ENCODE data around the gene TXLNB. TPM values are rescaled to one million over a fixed set of nuclear protein-coding genes. Genes with fewer than 3 reads are reported as not detected.

Gene TXLNB
- total RNA-seq, 1 experiment from 2014 or later, result 0.15 TPM

DNA sequence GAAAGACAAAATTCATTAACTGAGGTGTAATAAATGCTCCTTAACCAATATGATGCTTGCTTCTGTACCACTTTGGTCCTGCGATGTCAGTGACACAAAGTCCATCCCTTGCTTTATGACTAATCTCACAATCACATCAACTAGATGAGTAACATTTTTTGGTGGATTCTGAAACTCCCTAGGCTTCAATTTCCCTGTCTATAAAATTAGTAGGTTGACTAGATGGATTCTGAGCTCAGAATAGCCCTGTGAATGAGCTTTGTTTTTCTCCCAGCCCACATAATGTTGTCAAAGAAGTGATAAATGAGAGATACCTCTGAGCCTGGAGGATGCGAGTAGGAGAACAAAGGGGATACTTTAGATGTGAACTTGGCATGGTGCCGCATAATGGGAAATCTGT lies 9.1 kb downstream of the TXLNB start:
- CTCF ChIA-PET, result no interaction called here
- no peak for ATAC-seq
- no peaks in the 10 kb centered on the region for H3K27me3 Mint-ChIP-seq (ENCODE audit: low read depth)

More for the DNA sequence above, 9.1 kb downstream of the TXLNB start:
- H3K4me3 Mint-ChIP-seq, result no peak overlapping the region
- POLR2A ChIA-PET, result interaction anchor here (0.7 kb wide), 1 partner anchor 1087 kb away, joined by 3 read pairs; no protein-coding TSS in a partner anchor
- TF ChIP-seq ZNF423 (CRISPR knock-in tag; IDR thresholded peaks at IDR 0.05) (no peak), ESRRA (CRISPR knock-in tag; IDR thresholded peaks at IDR 0.05; ENCODE audit: borderline replicate concordance) (no peak), TP53 (CRISPR knock-in tag; IDR thresholded peaks at IDR 0.05) (no peak), SMAD3 (CRISPR knock-in tag; IDR thresholded peaks at IDR 0.05; ENCODE audit: borderline replicate concordance) (no peak), NFE2L1 (CRISPR knock-in tag; IDR thresholded peaks at IDR 0.05) (no peak), RELA (CRISPR knock-in tag; IDR thresholded peaks at IDR 0.05; ENCODE audit: borderline replicate concordance) (no peak), CBFB (CRISPR knock-in tag; IDR thresholded peaks at IDR 0.05; ENCODE audit: low read depth) (no peak), ZNF232 (CRISPR knock-in tag; IDR thresholded peaks at IDR 0.05) (no peak), NFYB (CRISPR knock-in tag; conservative IDR thresholded peaks at IDR 0.05; ENCODE audit: low read depth) (no peak), ZNF263 (CRISPR knock-in tag; IDR thresholded peaks at IDR 0.05; ENCODE audit: low read depth) (no peak)
- TF ChIP-seq, protein P1, sequence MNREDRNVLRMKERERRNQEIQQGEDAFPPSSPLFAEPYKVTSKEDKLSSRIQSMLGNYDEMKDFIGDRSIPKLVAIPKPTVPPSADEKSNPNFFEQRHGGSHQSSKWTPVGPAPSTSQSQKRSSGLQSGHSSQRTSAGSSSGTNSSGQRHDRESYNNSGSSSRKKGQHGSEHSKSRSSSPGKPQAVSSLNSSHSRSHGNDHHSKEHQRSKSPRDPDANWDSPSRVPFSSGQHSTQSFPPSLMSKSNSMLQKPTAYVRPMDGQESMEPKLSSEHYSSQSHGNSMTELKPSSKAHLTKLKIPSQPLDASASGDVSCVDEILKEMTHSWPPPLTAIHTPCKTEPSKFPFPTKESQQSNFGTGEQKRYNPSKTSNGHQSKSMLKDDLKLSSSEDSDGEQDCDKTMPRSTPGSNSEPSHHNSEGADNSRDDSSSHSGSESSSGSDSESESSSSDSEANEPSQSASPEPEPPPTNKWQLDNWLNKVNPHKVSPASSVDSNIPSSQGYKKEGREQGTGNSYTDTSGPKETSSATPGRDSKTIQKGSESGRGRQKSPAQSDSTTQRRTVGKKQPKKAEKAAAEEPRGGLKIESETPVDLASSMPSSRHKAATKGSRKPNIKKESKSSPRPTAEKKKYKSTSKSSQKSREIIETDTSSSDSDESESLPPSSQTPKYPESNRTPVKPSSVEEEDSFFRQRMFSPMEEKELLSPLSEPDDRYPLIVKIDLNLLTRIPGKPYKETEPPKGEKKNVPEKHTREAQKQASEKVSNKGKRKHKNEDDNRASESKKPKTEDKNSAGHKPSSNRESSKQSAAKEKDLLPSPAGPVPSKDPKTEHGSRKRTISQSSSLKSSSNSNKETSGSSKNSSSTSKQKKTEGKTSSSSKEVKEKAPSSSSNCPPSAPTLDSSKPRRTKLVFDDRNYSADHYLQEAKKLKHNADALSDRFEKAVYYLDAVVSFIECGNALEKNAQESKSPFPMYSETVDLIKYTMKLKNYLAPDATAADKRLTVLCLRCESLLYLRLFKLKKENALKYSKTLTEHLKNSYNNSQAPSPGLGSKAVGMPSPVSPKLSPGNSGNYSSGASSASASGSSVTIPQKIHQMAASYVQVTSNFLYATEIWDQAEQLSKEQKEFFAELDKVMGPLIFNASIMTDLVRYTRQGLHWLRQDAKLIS (CRISPR knock-in tag; IDR thresholded peaks at IDR 0.05; ENCODE audit: borderline replicate concordance), result no peak
- TF ChIP-seq, protein P2, sequence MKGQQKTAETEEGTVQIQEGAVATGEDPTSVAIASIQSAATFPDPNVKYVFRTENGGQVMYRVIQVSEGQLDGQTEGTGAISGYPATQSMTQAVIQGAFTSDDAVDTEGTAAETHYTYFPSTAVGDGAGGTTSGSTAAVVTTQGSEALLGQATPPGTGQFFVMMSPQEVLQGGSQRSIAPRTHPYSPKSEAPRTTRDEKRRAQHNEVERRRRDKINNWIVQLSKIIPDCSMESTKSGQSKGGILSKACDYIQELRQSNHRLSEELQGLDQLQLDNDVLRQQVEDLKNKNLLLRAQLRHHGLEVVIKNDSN (CRISPR knock-in tag; IDR thresholded peaks at IDR 0.05), result no peak
- TF ChIP-seq, protein P3, sequence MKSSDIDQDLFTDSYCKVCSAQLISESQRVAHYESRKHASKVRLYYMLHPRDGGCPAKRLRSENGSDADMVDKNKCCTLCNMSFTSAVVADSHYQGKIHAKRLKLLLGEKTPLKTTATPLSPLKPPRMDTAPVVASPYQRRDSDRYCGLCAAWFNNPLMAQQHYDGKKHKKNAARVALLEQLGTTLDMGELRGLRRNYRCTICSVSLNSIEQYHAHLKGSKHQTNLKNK (CRISPR knock-in tag; IDR thresholded peaks at IDR 0.05), result no peak
- TF ChIP-seq, protein P4, sequence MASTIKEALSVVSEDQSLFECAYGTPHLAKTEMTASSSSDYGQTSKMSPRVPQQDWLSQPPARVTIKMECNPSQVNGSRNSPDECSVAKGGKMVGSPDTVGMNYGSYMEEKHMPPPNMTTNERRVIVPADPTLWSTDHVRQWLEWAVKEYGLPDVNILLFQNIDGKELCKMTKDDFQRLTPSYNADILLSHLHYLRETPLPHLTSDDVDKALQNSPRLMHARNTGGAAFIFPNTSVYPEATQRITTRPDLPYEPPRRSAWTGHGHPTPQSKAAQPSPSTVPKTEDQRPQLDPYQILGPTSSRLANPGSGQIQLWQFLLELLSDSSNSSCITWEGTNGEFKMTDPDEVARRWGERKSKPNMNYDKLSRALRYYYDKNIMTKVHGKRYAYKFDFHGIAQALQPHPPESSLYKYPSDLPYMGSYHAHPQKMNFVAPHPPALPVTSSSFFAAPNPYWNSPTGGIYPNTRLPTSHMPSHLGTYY (CRISPR knock-in tag; IDR thresholded peaks at IDR 0.05), result no peak
- TF ChIP-seq, protein P5, sequence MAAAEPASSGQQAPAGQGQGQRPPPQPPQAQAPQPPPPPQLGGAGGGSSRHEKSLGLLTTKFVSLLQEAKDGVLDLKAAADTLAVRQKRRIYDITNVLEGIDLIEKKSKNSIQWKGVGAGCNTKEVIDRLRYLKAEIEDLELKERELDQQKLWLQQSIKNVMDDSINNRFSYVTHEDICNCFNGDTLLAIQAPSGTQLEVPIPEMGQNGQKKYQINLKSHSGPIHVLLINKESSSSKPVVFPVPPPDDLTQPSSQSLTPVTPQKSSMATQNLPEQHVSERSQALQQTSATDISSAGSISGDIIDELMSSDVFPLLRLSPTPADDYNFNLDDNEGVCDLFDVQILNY (CRISPR knock-in tag; IDR thresholded peaks at IDR 0.05), result no peak
- TF ChIP-seq, protein P6, sequence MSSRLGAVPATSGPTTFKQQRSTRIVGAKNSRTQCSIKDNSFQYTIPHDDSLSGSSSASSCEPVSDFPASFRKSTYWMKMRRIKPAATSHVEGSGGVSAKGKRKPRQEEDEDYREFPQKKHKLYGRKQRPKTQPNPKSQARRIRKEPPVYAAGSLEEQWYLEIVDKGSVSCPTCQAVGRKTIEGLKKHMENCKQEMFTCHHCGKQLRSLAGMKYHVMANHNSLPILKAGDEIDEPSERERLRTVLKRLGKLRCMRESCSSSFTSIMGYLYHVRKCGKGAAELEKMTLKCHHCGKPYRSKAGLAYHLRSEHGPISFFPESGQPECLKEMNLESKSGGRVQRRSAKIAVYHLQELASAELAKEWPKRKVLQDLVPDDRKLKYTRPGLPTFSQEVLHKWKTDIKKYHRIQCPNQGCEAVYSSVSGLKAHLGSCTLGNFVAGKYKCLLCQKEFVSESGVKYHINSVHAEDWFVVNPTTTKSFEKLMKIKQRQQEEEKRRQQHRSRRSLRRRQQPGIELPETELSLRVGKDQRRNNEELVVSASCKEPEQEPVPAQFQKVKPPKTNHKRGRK (CRISPR knock-in tag; IDR thresholded peaks at IDR 0.05; ENCODE audit: borderline replicate concordance), result no peak
- TF ChIP-seq, protein P7, sequence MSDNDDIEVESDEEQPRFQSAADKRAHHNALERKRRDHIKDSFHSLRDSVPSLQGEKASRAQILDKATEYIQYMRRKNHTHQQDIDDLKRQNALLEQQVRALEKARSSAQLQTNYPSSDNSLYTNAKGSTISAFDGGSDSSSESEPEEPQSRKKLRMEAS (CRISPR knock-in tag; IDR thresholded peaks at IDR 0.05), result no peak
- TF ChIP-seq, protein P8, sequence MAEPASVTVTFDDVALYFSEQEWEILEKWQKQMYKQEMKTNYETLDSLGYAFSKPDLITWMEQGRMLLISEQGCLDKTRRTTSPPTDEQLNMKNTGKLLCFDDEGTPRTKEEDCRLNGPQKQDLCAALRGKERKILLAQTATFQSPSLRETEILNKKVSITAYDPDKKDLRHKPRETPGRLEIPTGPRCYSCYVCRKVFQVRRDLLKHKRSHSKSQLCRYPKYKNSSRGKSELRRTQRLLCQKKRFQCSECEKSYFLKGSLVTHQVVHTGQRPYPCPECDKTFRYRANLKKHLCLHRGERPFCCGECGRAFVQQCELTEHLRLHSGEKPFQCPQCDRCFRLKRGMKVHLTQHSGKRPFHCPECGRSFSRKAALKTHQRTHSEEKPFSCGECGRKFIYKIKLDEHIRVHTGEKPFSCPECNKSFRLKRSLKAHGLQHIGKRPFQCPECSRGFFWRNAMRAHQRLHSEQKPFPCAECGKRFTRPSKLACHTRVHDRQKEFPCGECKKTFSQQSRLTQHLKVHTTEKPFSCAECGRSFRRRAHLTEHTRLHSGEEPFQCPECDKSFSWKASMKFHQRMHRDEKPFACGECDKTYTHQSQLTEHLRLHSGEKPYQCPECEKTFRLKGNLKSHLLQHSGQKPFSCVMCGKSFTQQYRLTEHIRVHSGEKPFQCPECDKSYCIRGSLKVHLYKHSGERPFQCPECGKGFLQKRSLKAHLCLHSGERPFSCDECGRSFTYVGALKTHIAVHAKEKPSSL (CRISPR knock-in tag; conservative IDR thresholded peaks at IDR 0.05), result no peak
- TF ChIP-seq, protein P9, sequence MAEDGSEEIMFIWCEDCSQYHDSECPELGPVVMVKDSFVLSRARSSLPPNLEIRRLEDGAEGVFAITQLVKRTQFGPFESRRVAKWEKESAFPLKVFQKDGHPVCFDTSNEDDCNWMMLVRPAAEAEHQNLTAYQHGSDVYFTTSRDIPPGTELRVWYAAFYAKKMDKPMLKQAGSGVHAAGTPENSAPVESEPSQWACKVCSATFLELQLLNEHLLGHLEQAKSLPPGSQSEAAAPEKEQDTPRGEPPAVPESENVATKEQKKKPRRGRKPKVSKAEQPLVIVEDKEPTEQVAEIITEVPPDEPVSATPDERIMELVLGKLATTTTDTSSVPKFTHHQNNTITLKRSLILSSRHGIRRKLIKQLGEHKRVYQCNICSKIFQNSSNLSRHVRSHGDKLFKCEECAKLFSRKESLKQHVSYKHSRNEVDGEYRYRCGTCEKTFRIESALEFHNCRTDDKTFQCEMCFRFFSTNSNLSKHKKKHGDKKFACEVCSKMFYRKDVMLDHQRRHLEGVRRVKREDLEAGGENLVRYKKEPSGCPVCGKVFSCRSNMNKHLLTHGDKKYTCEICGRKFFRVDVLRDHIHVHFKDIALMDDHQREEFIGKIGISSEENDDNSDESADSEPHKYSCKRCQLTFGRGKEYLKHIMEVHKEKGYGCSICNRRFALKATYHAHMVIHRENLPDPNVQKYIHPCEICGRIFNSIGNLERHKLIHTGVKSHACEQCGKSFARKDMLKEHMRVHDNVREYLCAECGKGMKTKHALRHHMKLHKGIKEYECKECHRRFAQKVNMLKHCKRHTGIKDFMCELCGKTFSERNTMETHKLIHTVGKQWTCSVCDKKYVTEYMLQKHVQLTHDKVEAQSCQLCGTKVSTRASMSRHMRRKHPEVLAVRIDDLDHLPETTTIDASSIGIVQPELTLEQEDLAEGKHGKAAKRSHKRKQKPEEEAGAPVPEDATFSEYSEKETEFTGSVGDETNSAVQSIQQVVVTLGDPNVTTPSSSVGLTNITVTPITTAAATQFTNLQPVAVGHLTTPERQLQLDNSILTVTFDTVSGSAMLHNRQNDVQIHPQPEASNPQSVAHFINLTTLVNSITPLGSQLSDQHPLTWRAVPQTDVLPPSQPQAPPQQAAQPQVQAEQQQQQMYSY (CRISPR knock-in tag; IDR thresholded peaks at IDR 0.05), result no peak
- peaks cover 12% of the 10 kb centered on the region; the same call in 1 of the 2 replicates for H3K9me3 Mint-ChIP-seq
- DNase-seq (ENCODE audit: low spot score), result no peak
- no peaks in the 10 kb centered on the region for H3K36me3 Mint-ChIP-seq
- H3K4me1 Mint-ChIP-seq, result no peaks in the 10 kb centered on the region
- H3K27ac Mint-ChIP-seq, result no peak overlapping the region

Measured in WTC11 (cell line).